Peyer's patch (tissue), 4 donors: ENCODE results near the gene TUBGCP2.

ENCODE experiments used
- POLR2A ChIP-seq, 2 donors: fragments of 450-650 bp; IDR thresholded peaks; one replicate each; pipeline ENCODE4 v1.5.1; 2017; ENCODE audit warnings: antibody characterized with exemption in 2 of 2, mild to moderate bottlenecking in 2 of 2, moderate library complexity in 2 of 2
- TF ChIP-seq, protein P1 (sequence below), 6 experiments: fragments of 450-650 bp in 4 of 6; fragments of 200-600 bp in 2 of 6; sonication (generic) in 1 of 6; IDR thresholded peaks; one replicate each; pipeline ENCODE4 v1.5.1; 2017 to 2019; ENCODE audit warnings: antibody characterized with exemption in 6 of 6, mild to moderate bottlenecking in 3 of 6, moderate library complexity in 1 of 6

- TF ChIP-seq, protein P1, sequence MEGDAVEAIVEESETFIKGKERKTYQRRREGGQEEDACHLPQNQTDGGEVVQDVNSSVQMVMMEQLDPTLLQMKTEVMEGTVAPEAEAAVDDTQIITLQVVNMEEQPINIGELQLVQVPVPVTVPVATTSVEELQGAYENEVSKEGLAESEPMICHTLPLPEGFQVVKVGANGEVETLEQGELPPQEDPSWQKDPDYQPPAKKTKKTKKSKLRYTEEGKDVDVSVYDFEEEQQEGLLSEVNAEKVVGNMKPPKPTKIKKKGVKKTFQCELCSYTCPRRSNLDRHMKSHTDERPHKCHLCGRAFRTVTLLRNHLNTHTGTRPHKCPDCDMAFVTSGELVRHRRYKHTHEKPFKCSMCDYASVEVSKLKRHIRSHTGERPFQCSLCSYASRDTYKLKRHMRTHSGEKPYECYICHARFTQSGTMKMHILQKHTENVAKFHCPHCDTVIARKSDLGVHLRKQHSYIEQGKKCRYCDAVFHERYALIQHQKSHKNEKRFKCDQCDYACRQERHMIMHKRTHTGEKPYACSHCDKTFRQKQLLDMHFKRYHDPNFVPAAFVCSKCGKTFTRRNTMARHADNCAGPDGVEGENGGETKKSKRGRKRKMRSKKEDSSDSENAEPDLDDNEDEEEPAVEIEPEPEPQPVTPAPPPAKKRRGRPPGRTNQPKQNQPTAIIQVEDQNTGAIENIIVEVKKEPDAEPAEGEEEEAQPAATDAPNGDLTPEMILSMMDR (IDR thresholded peaks at IDR 0.05): no peak
- TF ChIP-seq POLR2A (IDR thresholded peaks at IDR 0.05): no peak
Measured at GRCh38 chr10:133282846-133283390, 25.8 kb downstream of the TUBGCP2 start.
